Measurements from ENCODE around the gene DLG5. TPM values are rescaled to one million over a fixed set of nuclear protein-coding genes. Genes with fewer than 3 reads are reported as not detected.

DLG5 gene
- total RNA-seq, 1 donor = 39.7 TPM

DNA sequence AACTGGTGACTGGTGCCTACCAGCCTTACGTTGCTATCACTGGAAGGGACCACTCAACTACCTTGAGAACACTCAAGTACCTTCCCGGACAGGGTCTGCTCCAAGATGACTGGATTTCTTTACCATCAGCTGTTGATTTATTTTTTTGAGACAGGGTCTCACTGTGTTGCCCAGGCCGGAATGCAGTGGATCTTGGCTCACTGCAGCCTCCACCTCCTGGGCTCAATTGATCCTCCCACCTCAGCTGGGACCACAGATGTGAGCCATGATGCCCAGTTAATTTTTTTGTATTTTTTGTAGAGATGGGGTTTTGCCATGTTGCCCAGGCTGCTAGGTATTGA, 45.2 kb upstream of the DLG5 start:
- no peak for DNase-seq (ENCODE audit: low read depth)
- H3K4me3 ChIP-seq (ENCODE audit: low read depth, low read length) = no peak overlapping the region
- TF ChIP-seq CTCF (IDR thresholded peaks at IDR 0.05; ENCODE audit: insufficient read depth, low read depth, low read length) = no peak

DNA sequence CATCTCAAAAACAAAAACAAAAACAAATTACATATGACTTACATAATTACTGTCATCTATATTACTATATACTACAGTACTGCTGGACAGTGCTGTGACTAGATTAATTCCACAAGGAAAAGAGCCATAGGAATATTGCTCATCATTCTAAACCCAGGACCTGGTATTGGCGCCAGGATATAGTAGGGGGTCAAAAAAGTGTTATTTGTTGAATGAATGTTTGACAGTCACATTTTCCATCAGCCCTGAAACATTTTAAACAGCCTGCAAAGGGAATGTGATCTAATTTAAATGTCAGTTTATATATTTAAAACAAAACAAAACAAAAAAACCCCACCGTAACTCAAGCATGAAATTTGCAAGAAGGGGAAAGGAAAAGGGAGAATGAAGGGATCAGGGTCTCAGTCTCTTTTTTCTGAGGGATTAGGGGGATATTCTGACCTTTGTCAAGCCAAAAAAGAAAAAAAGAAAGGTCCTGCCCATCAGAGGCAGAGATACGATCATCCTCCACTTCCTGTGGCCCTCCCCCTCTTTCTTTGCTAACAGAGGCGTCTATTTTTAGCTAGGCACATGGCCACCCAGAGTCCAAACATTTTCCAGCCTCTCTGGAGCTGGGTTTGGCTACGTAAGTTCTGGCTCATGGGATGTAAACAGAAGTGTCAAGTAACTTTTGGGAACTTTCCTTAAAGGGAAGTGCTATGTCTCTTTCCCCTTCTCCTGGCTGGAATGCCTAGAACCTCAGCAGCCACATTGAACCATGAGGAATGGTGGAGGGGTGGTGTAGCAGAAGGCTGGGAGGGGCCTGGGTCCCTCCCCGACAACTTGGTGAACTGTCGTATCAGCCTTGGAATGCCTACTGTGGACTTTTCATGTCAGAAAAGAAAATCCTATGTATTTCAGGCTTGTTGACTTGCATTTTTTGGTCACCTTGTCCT, 44.6 kb upstream of the DLG5 start:
- DNase-seq (ENCODE audit: low read depth) = peak; percentile 99
- no peak for TF ChIP-seq CTCF (IDR thresholded peaks at IDR 0.05; ENCODE audit: insufficient read depth, low read depth, low read length)
- peak overlapping the region; percentile 36 for H3K4me3 ChIP-seq (ENCODE audit: low read depth, low read length)

DNA sequence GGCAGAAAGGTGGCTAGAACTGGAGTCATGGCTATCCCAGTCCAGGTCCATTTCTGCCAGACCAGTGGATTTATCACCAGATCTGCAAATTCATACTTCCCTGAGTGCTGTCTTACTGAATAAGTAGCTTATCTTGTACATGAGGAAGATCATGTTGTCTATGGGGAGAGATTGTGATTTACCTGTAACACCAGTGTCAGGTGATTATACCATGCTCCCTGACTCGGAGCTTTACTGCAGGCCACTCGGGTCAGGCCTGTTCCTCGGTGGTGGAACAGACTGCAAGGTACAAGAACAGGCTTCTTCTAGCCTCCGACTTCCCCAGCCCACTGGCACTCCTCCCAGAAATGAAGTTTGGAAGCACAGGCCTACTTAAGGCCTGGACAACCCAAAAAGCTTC, 42.6 kb upstream of the DLG5 start:
- TF ChIP-seq CTCF (IDR thresholded peaks at IDR 0.05; ENCODE audit: insufficient read depth, low read depth, low read length) = no peak
- no peak for DNase-seq (ENCODE audit: low read depth)
- no peak overlapping the region for H3K4me3 ChIP-seq (ENCODE audit: low read depth, low read length)

DNA sequence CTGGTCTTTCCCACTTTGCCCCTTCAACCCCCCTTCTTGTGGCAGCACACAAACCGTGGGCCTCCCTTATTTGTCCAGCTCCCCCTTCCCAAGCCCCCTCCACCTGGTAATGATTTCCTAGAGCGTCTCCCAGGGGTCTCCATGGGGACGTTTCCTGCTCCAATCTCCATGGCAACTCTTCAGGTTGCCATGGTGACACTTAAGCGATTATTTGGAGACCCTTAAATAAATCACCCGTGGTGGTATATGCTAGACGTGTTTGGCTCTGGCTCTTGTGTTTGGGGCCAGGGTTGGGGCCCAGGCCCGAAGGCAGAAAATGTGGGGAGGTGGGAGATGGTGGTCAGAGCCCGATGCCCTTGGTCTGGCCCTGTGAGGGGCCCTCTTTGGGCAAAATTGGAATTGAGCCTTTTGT, 41.1 kb upstream of the DLG5 start:
- no peak overlapping the region for H3K4me3 ChIP-seq (ENCODE audit: low read depth, low read length)
- no peak for DNase-seq (ENCODE audit: low read depth)
- no peak for TF ChIP-seq CTCF (IDR thresholded peaks at IDR 0.05; ENCODE audit: insufficient read depth, low read depth, low read length)

DNA sequence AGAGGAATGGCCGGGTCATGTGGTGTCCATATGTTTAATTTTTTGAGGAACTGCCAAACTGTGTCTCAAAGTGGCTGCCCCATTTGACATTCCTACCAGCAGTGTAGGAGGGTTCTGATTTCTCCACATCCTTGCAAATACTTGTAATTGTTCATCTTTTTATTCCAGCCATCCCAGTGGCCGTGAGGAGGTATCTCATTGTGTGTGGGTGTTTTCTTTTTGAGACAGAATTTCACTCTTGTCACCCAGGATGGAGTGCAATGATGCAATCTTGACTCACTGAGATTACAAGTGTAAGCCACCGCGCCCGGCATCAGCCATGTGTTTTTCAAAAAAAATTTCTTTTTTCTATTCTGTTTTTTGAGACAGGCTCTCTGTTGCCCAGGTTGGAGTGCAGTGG, 38.7 kb upstream of the DLG5 start:
- H3K4me3 ChIP-seq (ENCODE audit: low read depth, low read length) = no peak overlapping the region
- DNase-seq (ENCODE audit: low read depth) = peak; percentile 84
- peak; percentile 10 for TF ChIP-seq CTCF (IDR thresholded peaks at IDR 0.05; ENCODE audit: insufficient read depth, low read depth, low read length)

DNA sequence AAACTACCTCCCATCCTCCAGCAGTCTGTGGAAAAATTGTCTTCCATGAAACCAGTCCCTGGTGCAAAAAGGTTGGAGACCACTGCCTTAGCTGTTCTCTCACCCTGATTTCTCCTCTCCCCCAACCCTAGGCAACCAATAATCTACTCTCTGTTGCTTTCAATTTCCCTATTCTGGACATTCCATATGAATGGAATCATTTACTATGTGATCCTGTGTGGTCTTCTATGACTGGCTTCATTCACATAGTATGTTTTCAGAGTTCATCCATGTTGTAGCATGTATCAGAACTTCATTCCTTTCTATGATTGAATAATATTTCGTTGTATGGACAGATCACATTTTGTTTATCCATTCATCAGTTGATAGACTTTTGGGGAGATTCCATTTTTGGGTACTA, 38.3 kb upstream of the DLG5 start:
- TF ChIP-seq CTCF (IDR thresholded peaks at IDR 0.05; ENCODE audit: insufficient read depth, low read depth, low read length) = no peak
- no peak overlapping the region for H3K4me3 ChIP-seq (ENCODE audit: low read depth, low read length)
- DNase-seq (ENCODE audit: low read depth) = no peak

DNA sequence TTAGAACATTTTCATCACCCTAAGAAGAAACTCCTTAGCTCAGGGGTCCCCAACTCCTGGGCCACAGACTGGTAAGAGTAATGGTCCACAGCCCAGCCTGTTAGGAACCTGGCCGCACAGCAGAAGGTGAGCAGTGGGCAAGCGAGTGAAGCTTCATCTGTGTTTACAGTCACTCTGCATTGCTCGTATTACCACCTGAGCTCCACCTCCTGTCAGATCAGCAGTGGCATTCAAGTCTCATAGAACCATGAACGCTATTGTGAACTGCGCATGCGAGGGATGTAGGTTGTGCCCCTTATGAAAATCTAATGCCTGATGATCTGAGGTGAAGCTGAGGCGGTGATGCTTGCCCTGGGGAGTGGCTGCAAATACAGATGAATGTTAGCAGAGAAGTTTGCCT, 37.3 kb upstream of the DLG5 start:
- H3K4me3 ChIP-seq (ENCODE audit: low read depth, low read length) = no peak overlapping the region
- TF ChIP-seq CTCF (IDR thresholded peaks at IDR 0.05; ENCODE audit: insufficient read depth, low read depth, low read length) = no peak
- DNase-seq (ENCODE audit: low read depth) = no peak

All from fibroblast of villous mesenchyme (primary cell).